ENCODE results near the gene DGKQ.
"Not testable (repeated sequence)": the region's sequence is repeated elsewhere in the genome, so short reads cannot be mapped to it uniquely, and the experiment has no call there.

The DGKQ gene

GRCh38 chr4:1003271-1004070 lies 30.1 kb upstream of the DGKQ start:
- Histone ChIP-seq H3K9me3 (ENCODE audit: control insufficient read depth, insufficient read depth, low read length) (no peaks in the 10 kb centered on the region), H3K9ac (ENCODE audit: low read depth, low read length) (peak overlapping the region; percentile 44; the same call in 1 of the 2 replicates), H3K36me3 (ENCODE audit: insufficient read depth, low read length) (no peaks in the 10 kb centered on the region), H3K4me1 (ENCODE audit: insufficient read depth, low read length) (no peaks in the 10 kb centered on the region)

GRCh38 chr4:1002631-1003251 lies 29.4 kb upstream of the DGKQ start:
- peak overlapping the region; percentile 44 for H3K9ac ChIP-seq (ENCODE audit: low read depth, low read length)

DNA sequence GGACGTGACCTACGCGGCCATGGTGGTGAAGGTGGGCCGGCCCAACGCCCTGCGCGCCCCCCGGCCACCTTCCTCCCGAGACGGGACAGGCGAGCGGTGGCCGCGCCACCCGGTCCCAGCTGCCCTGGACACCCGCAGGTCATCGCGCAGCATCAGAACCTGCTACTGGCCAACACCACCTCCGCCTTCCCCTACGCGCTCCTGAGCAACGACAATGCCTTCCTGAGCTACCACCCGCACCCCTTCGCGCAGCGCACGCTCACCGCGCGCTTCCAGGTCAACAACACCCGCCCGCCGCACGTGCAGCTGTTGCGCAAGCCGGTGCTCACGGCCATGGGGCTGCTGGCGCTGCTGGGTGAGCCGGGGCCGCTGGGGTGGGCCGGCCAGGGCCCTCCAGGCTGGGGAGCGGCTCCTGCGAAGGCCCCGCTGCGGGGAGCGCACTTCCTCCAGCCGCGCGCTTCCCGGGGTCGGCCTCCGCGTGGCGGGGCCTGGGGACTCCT lies 28.8 kb upstream of the DGKQ start:
- Histone ChIP-seq H3K9me3 (ENCODE audit: control insufficient read depth, insufficient read depth, low read length) (no peaks in the 10 kb centered on the region), H3K4me1 (ENCODE audit: insufficient read depth, low read length) (no peaks in the 10 kb centered on the region; the same call in 1 of the 2 replicates), H3K36me3 (ENCODE audit: insufficient read depth, low read length) (no peaks in the 10 kb centered on the region), H3K9ac (ENCODE audit: low read depth, low read length) (peak overlapping the region; percentile 31)

More at GRCh38 chr4:1002631-1003251, 29.4 kb upstream of the DGKQ start:
- H3K9me3 ChIP-seq (ENCODE audit: control insufficient read depth, insufficient read depth, low read length), result no peaks in the 10 kb centered on the region
- no peaks in the 10 kb centered on the region; the same call in 1 of the 2 replicates for H3K4me1 ChIP-seq (ENCODE audit: insufficient read depth, low read length)
- H3K36me3 ChIP-seq (ENCODE audit: insufficient read depth, low read length), result no peaks in the 10 kb centered on the region

DNA sequence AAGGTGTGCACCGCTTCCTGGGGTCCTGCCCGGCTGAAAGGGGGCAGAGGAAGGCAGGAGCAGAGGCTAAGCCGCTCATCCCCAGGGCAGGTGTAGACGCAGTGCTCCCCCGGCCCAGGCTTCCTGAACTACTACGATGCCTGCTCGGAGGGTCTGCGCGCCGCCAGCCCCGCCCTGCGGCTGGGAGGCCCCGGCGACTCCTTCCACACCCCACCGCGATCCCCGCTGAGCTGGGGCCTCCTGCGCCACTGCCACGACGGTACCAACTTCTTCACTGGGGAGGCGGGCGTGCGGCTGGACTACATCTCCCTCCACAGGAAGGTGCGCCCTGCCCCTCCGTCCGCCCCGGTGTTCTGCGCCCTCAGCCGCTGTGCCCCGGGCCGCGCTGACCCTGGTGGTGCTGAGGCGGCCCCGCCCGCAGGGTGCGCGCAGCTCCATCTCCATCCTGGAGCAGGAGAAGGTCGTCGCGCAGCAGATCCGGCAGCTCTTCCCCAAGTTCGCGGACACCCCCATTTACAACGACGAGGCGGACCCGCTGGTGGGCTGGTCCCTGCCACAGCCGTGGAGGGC lies 28.3 kb upstream of the DGKQ start:
- H3K9ac ChIP-seq (ENCODE audit: low read depth, low read length), result peak overlapping the region; percentile 31; the same call in 1 of the 2 replicates
- H3K4me1 ChIP-seq (ENCODE audit: insufficient read depth, low read length), result no peaks in the 10 kb centered on the region; the same call in 1 of the 2 replicates
- no peaks in the 10 kb centered on the region for H3K36me3 ChIP-seq (ENCODE audit: insufficient read depth, low read length)
- no peaks in the 10 kb centered on the region for H3K9me3 ChIP-seq (ENCODE audit: control insufficient read depth, insufficient read depth, low read length)

DNA sequence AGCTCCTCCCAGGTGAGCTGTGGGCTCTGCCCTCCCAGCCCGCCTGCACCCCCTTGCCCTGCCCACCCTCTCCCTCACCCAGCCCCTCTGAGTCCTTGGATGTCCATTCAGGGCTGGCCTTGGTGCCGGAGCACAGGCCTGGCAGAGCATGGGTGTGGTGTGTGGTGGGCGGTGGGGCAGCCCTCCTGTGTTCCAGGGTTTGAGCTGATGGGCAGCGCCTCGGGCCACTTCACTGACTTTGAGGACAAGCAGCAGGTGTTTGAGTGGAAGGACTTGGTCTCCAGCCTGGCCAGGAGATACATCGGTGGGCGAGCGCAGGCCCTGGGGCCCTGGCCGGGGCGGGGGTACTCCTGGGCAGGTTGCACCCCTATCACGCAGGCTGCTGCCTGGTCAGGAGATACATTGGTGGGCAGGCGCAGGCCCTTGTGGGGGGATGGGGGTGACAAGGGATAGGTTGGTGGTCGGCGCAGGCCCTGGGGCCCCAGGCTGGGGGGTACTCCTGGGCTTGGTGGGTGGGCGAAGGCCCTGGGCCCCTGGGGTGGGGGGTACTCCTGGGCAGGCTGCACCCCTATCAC lies 27.4 kb upstream of the DGKQ start:
- Histone ChIP-seq H3K36me3 (ENCODE audit: insufficient read depth, low read length) (no peaks in the 10 kb centered on the region), H3K4me1 (ENCODE audit: insufficient read depth, low read length) (no peaks in the 10 kb centered on the region; the same call in 1 of the 2 replicates), H3K9ac (ENCODE audit: low read depth, low read length) (no peak overlapping the region), H3K9me3 (ENCODE audit: control insufficient read depth, insufficient read depth, low read length) (no peaks in the 10 kb centered on the region)

GRCh38 chr4:999882-1000425 lies 26.6 kb upstream of the DGKQ start:
- Histone ChIP-seq H3K9ac (ENCODE audit: low read depth, low read length) (no peak overlapping the region), H3K36me3 (ENCODE audit: insufficient read depth, low read length) (no peaks in the 10 kb centered on the region), H3K9me3 (ENCODE audit: control insufficient read depth, insufficient read depth, low read length) (no peaks in the 10 kb centered on the region), H3K4me1 (ENCODE audit: insufficient read depth, low read length) (no peaks in the 10 kb centered on the region; the same call in 1 of the 2 replicates)

GRCh38 chr4:999240-999863 lies 26.0 kb upstream of the DGKQ start:
- not testable (repeated sequence) for H3K4me1 ChIP-seq (ENCODE audit: insufficient read depth, low read length)

DNA sequence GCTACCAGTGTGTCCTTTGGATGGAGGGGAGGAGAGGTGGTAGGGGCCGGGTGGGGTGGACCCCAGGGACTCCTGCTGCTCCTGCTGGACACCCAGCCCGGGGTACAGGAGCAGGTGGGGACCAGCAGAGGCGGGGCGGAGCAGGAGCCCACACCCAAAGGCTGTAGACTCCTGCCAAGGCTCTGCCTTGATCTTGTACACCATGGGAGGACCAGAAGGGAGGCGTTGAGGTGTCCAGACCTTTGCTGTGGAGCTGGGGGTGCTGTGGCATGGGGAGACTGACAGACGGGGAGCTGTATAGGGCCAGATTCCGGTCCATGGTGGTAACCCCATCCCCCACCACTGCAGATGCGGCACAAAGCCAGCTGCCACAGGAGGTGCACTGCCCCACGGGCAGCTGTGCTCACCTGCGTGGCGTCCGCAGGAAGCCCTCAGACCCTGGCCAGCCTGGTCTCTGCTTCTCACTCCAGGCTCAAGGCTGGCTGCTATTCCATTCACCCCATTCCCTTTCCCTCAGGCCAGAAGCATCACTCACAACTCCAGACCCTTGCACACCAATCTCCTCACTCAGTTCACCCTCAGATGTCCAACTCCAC lies 24.8 kb upstream of the DGKQ start:
- no peak overlapping the region for H3K9ac ChIP-seq (ENCODE audit: low read depth, low read length)
- no peaks in the 10 kb centered on the region; the same call in 1 of the 2 replicates for H3K4me1 ChIP-seq (ENCODE audit: insufficient read depth, low read length)
- H3K36me3 ChIP-seq (ENCODE audit: insufficient read depth, low read length), result no peaks in the 10 kb centered on the region
- no peaks in the 10 kb centered on the region for H3K9me3 ChIP-seq (ENCODE audit: control insufficient read depth, insufficient read depth, low read length)

More at GRCh38 chr4:999240-999863, 26.0 kb upstream of the DGKQ start:
- not testable (repeated sequence) for H3K9ac ChIP-seq (ENCODE audit: low read depth, low read length); H3K36me3 ChIP-seq (ENCODE audit: insufficient read depth, low read length); H3K9me3 ChIP-seq (ENCODE audit: control insufficient read depth, insufficient read depth, low read length)

DNA sequence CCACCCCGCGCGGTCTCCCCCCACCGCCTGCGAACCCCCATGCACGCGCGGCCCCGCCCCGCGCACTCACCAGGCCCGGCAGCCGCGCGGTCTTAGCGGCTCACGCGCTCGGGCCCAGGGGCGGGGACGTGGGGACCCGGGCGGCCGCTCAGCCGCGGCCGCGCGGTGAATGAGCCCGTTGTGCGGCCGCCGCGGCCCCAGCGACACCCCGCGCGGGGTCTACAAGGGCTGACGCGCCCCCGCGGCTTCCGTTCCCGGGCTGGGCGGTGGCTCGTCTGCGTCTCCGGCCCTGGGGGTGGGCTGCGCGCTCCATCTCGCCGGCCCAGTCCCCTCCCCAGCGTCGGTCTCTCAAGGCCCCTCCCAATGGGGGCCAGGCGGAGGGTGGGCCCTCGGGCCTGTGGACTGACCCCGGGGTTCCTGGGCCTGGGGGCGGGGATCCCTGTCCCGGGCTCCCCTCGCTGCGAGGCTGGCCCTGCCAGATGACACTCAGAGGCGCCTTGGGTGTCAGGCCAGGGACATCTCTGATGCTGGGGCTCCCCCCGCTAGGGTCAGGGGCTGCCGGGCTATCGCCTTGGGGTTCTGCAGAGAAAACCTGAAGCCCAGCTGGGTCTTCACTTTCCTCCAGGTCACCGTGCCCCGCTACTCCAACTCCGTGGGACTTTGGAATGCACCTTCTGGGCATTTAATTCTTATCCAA lies 24.2 kb upstream of the DGKQ start:
- no peaks in the 10 kb centered on the region for H3K9me3 ChIP-seq (ENCODE audit: control insufficient read depth, insufficient read depth, low read length)
- H3K4me1 ChIP-seq (ENCODE audit: insufficient read depth, low read length), result no peaks in the 10 kb centered on the region; the same call in 1 of the 2 replicates
- no peaks in the 10 kb centered on the region for H3K36me3 ChIP-seq (ENCODE audit: insufficient read depth, low read length)
- peak overlapping the region; percentile 53; the same call in 1 of the 2 replicates for H3K9ac ChIP-seq (ENCODE audit: low read depth, low read length)

GRCh38 chr4:996997-997374 lies 23.6 kb upstream of the DGKQ start:
- Histone ChIP-seq H3K9ac (ENCODE audit: low read depth, low read length) (no peak overlapping the region), H3K4me1 (ENCODE audit: insufficient read depth, low read length) (no peaks in the 10 kb centered on the region; the same call in 1 of the 2 replicates), H3K9me3 (ENCODE audit: control insufficient read depth, insufficient read depth, low read length) (no peaks in the 10 kb centered on the region), H3K36me3 (ENCODE audit: insufficient read depth, low read length) (no peaks in the 10 kb centered on the region)

- Histone ChIP-seq H3K9ac (ENCODE audit: low read depth, low read length) (no peak overlapping the region), H3K36me3 (ENCODE audit: insufficient read depth, low read length) (no peaks in the 10 kb centered on the region), H3K9me3 (ENCODE audit: control insufficient read depth, insufficient read depth, low read length) (no peaks in the 10 kb centered on the region), H3K4me1 (ENCODE audit: insufficient read depth, low read length) (no peaks in the 10 kb centered on the region; the same call in 1 of the 2 replicates)
Observed at GRCh38 chr4:996030-996996, 22.9 kb upstream of the DGKQ start.

GRCh38 chr4:995311-996026 lies 22.1 kb upstream of the DGKQ start:
- Histone ChIP-seq H3K9ac (ENCODE audit: low read depth, low read length) (no peak overlapping the region), H3K4me1 (ENCODE audit: insufficient read depth, low read length) (no peaks in the 10 kb centered on the region; the same call in 1 of the 2 replicates), H3K36me3 (ENCODE audit: insufficient read depth, low read length) (no peaks in the 10 kb centered on the region), H3K9me3 (ENCODE audit: control insufficient read depth, insufficient read depth, low read length) (no peaks in the 10 kb centered on the region)
